Natural killer cell treated with Interleukin-12 subunit alpha and Interleukin-12 subunit beta and Interleukin-15 and Interleukin-18, amount 100 ng/mL, for 72 hours (primary cell): ENCODE results near the gene ARSJ. TPM values are rescaled to one million over a fixed set of nuclear protein-coding genes. Genes with fewer than 3 reads are reported as not detected.
A peak's percentile ranks its signal among the peaks of the same experiment; 100 is the strongest.
"Not testable (repeated sequence)": the region's sequence is repeated elsewhere in the genome, so short reads cannot be mapped to it uniquely, and the experiment has no call there.

Experiments
- ATAC-seq, 2 donors: fragments of 150-1000 bp; cut with Tn5 transposase in 1 of 2; sonication (Bioruptor Pico), chemical (Tn5 transposase) in 1 of 2; 2 replicates each; pipeline ENCODE4 v1.10.0; 2021
- DNase-seq: peaks from one replicate; pipeline ENCODE4 v3.0.0; 2022; ENCODE audit warnings: low spot score
- H3K27ac Mint-ChIP-seq, 2 donors: 1 replicate in 1 of 2; 2 replicates in 1 of 2; pipeline ENCODE4 v1.8.0; 2022; ENCODE audit warnings: mixed read lengths in 2 of 2, mild to moderate bottlenecking in 1 of 2, moderate library complexity in 1 of 2
- H3K27me3 Mint-ChIP-seq, 2 donors: 1 replicate in 1 of 2; 2 replicates in 1 of 2; pipeline ENCODE4 v1.8.0; 2022; ENCODE audit warnings: mixed read lengths in 2 of 2
- H3K36me3 Mint-ChIP-seq: one replicate; pipeline ENCODE4 v1.8.0; 2022; ENCODE audit warnings: mixed read lengths
- H3K4me1 Mint-ChIP-seq, 2 donors: 1 replicate in 1 of 2; 2 replicates in 1 of 2; pipeline ENCODE4 v1.8.0; 2022; ENCODE audit warnings: low read depth in 2 of 2, mixed read lengths in 2 of 2, mild to moderate bottlenecking in 1 of 2
- H3K4me3 Mint-ChIP-seq: one replicate; pipeline ENCODE4 v1.8.0; 2022; ENCODE audit warnings: mixed read lengths
- H3K9me3 Mint-ChIP-seq: 2 replicates; pipeline ENCODE4 v1.8.0; 2022; ENCODE audit warnings: mixed read lengths
- total RNA-seq, 2 donors: library from RNA; stranded (reverse); gene quantifications; one replicate each; pipeline ENCODE4 v1.2.3, GENCODE V29; 2022

ARSJ gene
- total RNA-seq, result under 1 TPM in 1 of 2 donors, not detected in 1; 0.24 TPM

DNA sequence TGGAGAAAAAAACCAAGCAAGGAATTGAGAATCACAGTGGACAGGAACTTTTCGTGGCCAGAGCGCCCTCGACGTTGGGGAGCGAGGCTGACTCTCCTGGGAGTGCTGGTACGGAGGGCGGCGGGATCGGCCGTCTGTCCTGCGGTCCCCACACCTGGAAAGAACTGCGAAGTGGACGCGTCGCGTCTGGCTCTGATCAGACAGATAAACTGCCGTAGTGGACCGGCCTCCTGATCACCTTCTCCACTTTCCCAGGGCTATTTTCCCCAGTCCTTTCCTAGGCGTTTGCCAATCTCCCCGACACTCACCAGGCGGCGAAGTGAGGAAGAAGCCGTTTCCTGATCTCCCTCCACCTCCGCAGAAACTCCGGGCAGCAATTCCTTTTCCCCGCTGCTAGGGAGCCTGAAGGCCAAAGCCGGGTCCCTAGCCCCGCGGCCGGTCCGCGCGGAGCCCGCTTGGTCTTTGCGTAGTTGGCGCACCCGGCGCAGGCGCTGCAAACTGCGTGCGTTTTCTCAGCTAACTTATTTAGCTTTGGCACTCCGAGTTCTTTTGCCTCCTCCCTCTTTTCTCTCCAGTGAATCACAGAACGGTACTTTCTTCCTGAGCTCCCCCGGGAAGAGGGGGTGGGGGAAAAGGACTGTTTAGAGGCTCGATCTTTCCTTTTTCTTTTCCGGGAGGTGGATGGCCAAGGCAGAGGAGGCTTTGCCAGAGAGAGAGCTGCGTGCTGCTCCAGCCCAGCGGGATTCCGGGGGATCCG, at the start of gene ARSJ:
Gene ARSJ (minus strand): TSS at position 500 of the 757 bp plus-strand sequence. CDS start 813 bp downstream, outside the sequence.
- H3K4me1 Mint-ChIP-seq, result peaks cover 13 to 15% of the 10 kb centered on the region in 2 donors
- no peaks in the 10 kb centered on the region for H3K9me3 Mint-ChIP-seq
- ATAC-seq (peak in 1 of 2 donors; percentile 68), DNase-seq (no peak)
- H3K27ac Mint-ChIP-seq, result peak within 1 kb of the TSS in 1 of 2 donors; percentile 67
- H3K36me3 Mint-ChIP-seq, result peaks cover 1% of the 10 kb centered on the region
- peaks cover 14 to 31% of the 10 kb centered on the region in 2 donors for H3K27me3 Mint-ChIP-seq
- H3K4me3 Mint-ChIP-seq, result peak within 1 kb of the TSS; percentile 78

GRCh38 chr4:114028071-114028470, 48.6 kb upstream of the ARSJ start:
- DNase-seq, result no peak
- Mint-ChIP-seq H3K9me3 (no peaks in the 10 kb centered on the region), H3K27ac (no peak overlapping the region), H3K36me3 (no peaks in the 10 kb centered on the region), H3K4me3 (no peak overlapping the region), H3K27me3 (no peaks in the 10 kb centered on the region), H3K4me1 (no peaks in the 10 kb centered on the region)
- ATAC-seq, result no peak

- H3K36me3 Mint-ChIP-seq, result no peaks in the 10 kb centered on the region
- H3K27me3 Mint-ChIP-seq, result no peaks in the 10 kb centered on the region
- H3K4me3 Mint-ChIP-seq, result no peak overlapping the region
- H3K4me1 Mint-ChIP-seq, result no peaks in the 10 kb centered on the region
- ATAC-seq, result no peak
- no peak overlapping the region for H3K27ac Mint-ChIP-seq
- no peaks in the 10 kb centered on the region for H3K9me3 Mint-ChIP-seq
- no peak for DNase-seq
Observed at GRCh38 chr4:114027596-114027995, 48.1 kb upstream of the ARSJ start.

DNA sequence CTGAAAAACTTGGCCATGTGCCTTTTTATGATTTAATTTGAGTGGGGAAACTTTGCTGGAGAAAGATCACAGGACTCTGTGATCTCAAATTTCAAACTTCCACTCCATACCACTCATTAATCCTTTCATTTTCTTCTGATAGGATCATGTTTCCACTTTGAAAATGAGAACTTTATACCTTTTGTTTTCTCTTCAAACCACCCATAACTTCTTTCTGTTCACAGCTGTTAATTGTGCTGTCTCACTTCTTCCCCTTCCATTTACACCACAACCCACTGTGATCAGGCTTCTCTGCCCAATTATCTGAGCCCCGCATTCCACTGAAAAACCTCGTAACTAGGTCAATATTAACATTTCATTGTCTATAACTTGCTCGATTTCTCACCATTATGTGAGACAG, 47.0 kb upstream of the ARSJ start:
- H3K4me3 Mint-ChIP-seq, result no peak overlapping the region
- no peaks in the 10 kb centered on the region for H3K9me3 Mint-ChIP-seq
- no peak overlapping the region for H3K27ac Mint-ChIP-seq
- H3K36me3 Mint-ChIP-seq, result no peaks in the 10 kb centered on the region
- ATAC-seq (no peak), DNase-seq (no peak)
- H3K4me1 Mint-ChIP-seq, result no peaks in the 10 kb centered on the region
- H3K27me3 Mint-ChIP-seq, result no peaks in the 10 kb centered on the region

GRCh38 chr4:114025176-114025777, 45.8 kb upstream of the ARSJ start:
- no peaks in the 10 kb centered on the region for H3K36me3 Mint-ChIP-seq
- no peaks in the 10 kb centered on the region for H3K9me3 Mint-ChIP-seq
- H3K27ac Mint-ChIP-seq, result no peak overlapping the region
- no peaks in the 10 kb centered on the region for H3K27me3 Mint-ChIP-seq
- no peaks in the 10 kb centered on the region for H3K4me1 Mint-ChIP-seq
- no peak overlapping the region for H3K4me3 Mint-ChIP-seq
- DNase-seq, result no peak
- ATAC-seq, result no peak

DNA sequence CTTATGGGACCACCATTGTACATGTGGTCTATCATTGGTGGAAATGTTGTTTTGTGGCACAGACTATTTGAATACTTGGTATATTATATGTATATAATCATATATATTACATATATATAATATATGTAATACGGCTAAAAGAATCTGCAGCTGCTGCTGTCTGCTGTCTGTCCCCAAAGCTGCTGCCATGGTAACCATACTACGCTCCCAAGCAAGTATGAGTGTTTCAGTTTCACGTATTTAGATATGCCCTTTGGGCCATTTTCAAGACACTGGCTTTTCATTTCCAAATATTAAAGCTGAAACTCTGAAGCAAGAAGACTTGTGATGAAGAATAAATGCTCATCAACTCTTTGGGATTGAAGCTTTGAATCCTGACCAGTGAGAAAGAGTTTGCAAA, 42.0 kb upstream of the ARSJ start:
- H3K4me1 Mint-ChIP-seq, result peaks cover 0 to 6% of the 10 kb centered on the region in 2 donors
- ATAC-seq (no peak), DNase-seq (no peak)
- H3K9me3 Mint-ChIP-seq, result no peaks in the 10 kb centered on the region
- H3K36me3 Mint-ChIP-seq, result no peaks in the 10 kb centered on the region
- H3K27me3 Mint-ChIP-seq, result no peaks in the 10 kb centered on the region
- no peak overlapping the region for H3K27ac Mint-ChIP-seq
- no peak overlapping the region for H3K4me3 Mint-ChIP-seq

GRCh38 chr4:114019969-114020358, 40.5 kb upstream of the ARSJ start:
- H3K36me3 Mint-ChIP-seq, result no peaks in the 10 kb centered on the region
- peaks cover 0 to 6% of the 10 kb centered on the region in 2 donors for H3K4me1 Mint-ChIP-seq
- no peaks in the 10 kb centered on the region for H3K27me3 Mint-ChIP-seq
- H3K9me3 Mint-ChIP-seq, result no peaks in the 10 kb centered on the region
- ATAC-seq, result no peak
- DNase-seq, result no peak
- H3K27ac Mint-ChIP-seq, result no peak overlapping the region
- H3K4me3 Mint-ChIP-seq, result no peak overlapping the region

GRCh38 chr4:114019276-114019968, 40.0 kb upstream of the ARSJ start:
- Mint-ChIP-seq H3K27me3 (no peaks in the 10 kb centered on the region), H3K4me3 (no peak overlapping the region)

DNA sequence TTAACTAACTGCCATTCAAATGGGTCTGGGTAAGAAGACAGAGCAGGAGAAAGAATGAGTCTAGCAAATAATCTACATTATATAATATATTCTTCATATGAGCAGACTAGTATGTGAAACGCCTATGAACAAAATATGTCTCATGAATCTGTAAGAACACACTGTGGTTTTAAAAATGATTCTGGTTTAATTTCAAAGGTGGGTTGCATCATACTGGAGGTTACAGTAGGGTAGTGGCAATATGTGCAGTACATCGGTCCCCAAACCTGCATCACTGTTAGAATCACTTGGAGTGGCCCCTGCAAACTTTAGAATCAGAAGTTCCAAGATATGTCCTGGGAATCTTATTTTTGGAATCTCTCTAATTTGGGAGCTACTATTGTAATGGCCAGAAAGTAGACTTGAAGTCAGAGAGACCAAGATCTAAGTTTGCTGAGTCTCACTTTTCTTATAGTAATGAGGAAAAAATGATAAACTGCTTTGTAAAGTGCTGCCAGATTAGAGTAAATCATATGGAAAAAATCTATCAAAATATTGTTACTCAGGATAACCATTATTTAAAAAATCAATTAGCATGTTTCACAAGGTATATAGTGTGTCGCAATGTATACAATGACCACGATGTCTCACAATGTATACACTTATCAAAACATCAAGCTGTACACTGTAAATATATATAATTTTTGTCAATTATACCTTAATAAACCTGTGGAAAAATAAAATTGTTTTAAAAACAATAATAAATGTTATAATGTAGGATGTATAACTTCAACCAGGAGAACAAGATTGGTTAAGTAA, 37.9 kb upstream of the ARSJ start:
- H3K27ac Mint-ChIP-seq, result peak overlapping the region in 1 of 2 donors; percentile 0

More at GRCh38 chr4:114019276-114019968, 40.0 kb upstream of the ARSJ start:
- ATAC-seq (no peak), DNase-seq (no peak)
- Mint-ChIP-seq H3K4me1 (peaks cover 0 to 6% of the 10 kb centered on the region in 2 donors), H3K27ac (no peak overlapping the region), H3K9me3 (no peaks in the 10 kb centered on the region), H3K36me3 (no peaks in the 10 kb centered on the region)

GRCh38 chr4:114015444-114015899, 36.0 kb upstream of the ARSJ start:
- H3K4me1 Mint-ChIP-seq, result peaks cover 0 to 6% of the 10 kb centered on the region in 2 donors
- ATAC-seq (no peak), DNase-seq (no peak)
- peaks cover 0 to 6% of the 10 kb centered on the region in 2 donors for H3K27me3 Mint-ChIP-seq
- H3K36me3 Mint-ChIP-seq, result peaks cover 7% of the 10 kb centered on the region
- no peak overlapping the region for H3K27ac Mint-ChIP-seq
- H3K9me3 Mint-ChIP-seq, result peaks cover 3% of the 10 kb centered on the region
- H3K4me3 Mint-ChIP-seq, result no peak overlapping the region

More for the DNA sequence above, 37.9 kb upstream of the ARSJ start:
- no peak for DNase-seq
- ATAC-seq, result no peak
- Mint-ChIP-seq H3K4me1 (peaks cover 0 to 6% of the 10 kb centered on the region in 2 donors), H3K27me3 (no peaks in the 10 kb centered on the region), H3K36me3 (no peaks in the 10 kb centered on the region), H3K9me3 (no peaks in the 10 kb centered on the region), H3K4me3 (no peak overlapping the region)

GRCh38 chr4:114013201-114013600, 33.8 kb upstream of the ARSJ start:
- not testable (repeated sequence) for H3K27me3 Mint-ChIP-seq, H3K4me3 Mint-ChIP-seq, ATAC-seq, H3K27ac Mint-ChIP-seq, H3K9me3 Mint-ChIP-seq, DNase-seq, H3K4me1 Mint-ChIP-seq
- peaks cover 19% of the 10 kb centered on the region for H3K36me3 Mint-ChIP-seq

GRCh38 chr4:114012749-114013148, 33.3 kb upstream of the ARSJ start:
- H3K4me1 Mint-ChIP-seq, result peaks cover 2 to 7% of the 10 kb centered on the region in 2 donors
- ATAC-seq, result no peak
- peaks cover 19% of the 10 kb centered on the region for H3K36me3 Mint-ChIP-seq
- no peak overlapping the region for H3K27ac Mint-ChIP-seq
- peaks cover 3% of the 10 kb centered on the region for H3K9me3 Mint-ChIP-seq
- no peak for DNase-seq
- H3K27me3 Mint-ChIP-seq, result peaks cover 0 to 6% of the 10 kb centered on the region in 2 donors
- H3K4me3 Mint-ChIP-seq, result no peak overlapping the region
